HG03442 (cell line): ENCODE measurements around the gene IKZF2.

Source experiments
- ATAC-seq: cut with Tn5 transposase; IDR thresholded peaks from one replicate; pipeline ENCODE4 v1.9.1; 2021; ENCODE audit warnings: mild to moderate bottlenecking, moderate library complexity; ENCODE audit not compliant: unreplicated experiment

Gene IKZF2

DNA sequence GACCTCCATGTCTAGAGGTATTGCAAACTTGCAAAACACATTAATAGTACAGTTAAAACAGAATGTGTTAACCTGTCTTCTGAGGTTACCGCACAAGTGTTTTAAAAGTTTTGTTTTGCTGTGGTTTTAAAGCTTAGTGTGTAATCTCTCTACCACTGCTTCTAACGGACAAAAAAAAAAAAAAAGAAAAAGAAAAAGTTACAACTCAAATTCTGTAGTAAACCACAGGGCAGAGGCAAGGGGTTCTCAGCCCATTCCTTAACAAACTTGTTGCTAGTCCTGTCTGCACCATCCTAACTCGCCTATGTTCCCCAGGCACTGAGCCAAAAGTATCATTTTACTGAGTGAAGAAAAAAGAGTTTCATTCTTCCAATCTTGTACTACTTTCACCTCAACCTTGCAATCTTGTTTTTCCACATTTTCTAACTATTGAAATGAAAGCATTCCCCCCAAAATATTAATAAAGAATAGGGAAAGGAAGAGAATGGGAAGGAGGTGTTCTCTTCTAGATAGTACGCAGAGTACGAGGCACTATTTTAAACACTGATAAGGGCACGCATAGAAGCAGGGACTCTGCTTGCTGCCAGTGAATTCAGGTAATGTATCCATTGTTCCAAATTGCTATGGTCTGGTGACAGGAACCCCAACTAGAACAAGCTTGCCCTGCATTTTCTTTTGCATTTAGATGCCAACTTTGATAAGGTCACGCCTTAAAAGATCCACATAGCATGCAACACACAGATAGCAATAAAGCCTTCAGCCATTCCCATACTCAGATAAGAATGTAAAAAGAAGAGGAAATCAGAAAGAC, 47.1 kb downstream of the IKZF2 start:
- ATAC-seq, result no peak

DNA sequence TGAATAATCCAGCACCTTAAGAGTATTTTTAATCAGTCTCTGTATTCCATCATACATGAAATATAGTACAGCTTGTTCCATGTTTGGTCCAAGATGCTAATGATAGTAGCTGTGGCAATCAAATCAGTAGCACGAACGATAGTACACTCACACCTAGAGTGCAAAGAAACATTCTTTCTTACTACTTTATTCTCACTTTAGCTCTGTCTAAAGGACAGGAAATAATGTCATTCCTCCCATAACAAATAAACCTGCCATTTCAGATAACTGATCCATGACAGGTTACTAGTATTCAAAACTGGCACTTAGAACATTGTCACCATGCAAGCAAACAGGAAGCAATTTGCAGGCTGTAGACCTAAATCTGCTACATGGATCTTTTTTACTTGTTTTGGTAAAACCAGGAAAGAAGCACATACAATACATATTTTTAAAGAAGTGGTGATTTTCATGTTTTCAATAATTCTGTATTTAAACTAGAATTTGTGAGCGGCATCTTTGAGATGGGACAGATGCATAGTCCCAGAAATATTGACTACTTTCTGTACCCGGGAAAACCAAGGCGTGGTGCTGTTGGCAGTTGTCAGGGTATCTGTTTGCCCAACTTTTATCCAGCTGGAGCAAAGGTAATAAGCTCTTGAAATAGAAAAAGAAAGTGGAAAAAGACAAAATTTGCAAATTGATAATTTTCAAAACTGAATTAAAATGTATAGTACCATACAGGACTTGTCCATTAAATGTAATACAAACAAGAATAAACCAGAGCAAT, 49.5 kb downstream of the IKZF2 start:
- no peak for ATAC-seq

DNA sequence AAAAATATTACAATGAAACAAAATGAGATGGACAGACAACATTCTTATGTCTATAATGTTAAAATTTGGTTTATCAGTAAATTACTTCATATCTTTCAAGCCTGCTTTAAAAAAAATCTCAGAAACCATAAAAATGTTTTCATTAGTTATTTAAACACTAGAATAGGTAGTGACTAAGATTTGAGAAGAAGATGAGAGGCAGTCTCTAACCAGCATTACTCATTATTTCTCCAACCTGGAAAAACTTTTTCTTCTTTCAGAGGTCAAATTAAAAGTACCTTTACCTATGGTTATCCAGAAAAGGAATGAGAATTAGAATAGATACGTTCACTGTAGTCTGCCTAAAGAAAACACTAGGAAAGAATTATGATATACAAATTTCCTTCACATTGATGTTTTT, 50.3 kb downstream of the IKZF2 start:
- no peak for ATAC-seq

DNA sequence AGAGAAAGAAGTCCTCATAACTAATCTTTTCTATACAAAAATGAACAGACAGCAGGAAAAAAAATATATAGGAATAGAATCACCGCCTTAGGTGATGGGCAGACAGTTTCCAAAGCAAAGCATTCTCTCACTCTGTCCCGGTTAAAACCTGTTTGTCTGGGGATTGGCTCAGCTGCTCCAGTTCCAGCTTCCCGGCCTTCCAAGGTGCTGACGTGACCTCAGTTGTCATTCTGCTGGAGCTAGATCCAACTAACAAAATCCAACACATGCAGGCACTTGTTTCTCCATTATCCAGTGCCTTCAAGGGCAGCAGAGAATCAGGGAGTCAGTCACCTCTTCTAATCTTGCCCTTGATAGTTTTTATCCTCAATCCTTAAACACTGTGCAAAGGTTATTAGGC, 52.8 kb downstream of the IKZF2 start:
- ATAC-seq, result no peak

DNA sequence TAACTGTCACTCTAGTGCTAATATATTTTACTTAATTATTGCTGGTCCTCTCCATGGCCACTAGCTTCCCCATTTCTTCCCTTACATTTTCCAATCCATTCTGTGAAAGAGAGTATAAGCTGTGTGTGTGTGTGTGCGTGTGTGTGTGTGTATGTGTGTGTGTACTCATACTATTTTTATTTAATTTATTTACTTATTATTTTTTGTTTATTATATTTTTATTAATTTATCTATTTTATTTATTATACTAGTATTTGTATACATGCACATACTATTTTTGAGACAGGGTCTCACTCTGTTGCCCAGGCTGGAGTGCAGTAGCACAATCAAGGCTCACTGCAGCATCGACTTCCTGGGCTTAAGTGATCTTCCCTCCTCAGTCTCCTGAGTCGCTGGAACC, 59.6 kb downstream of the IKZF2 start:
- no peak for ATAC-seq

DNA sequence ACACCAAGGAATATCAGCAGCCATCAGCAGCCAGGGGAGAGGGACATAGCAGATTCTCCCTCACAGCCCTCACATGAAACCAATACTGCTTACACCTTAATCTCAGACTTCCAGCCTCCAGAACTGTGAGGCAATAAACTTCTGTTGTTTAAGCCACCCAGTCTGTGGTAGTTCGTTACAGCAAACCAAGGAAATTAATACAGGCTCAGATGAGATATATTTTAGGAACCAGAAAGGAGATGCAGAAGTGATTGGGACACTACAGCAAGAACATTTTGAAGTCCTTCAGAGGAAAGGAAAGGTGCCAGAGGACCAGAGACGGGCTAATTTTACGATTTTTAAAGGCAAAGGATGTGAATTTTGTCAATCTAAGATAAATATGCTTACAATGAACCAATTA, 60.6 kb downstream of the IKZF2 start:
- ATAC-seq, result no peak

DNA sequence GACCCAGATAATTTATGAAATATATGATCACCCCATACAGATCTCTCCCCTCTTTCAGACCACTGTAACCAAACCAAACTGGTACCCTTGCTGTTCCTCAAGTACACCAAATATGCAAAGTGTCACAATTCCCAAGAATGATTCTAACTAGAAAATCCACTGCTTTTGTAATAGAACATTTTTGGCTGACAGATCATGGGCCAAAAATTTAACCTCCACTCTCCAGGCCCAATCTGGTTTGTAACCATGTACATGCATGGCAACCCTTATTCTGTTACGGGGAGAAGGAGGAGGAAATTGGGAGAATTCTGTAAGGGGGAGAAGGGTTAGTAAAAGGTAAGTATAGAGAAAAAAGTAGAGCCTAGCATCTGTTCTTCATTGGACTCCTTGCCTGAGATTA, 62.0 kb downstream of the IKZF2 start:
- ATAC-seq, result no peak

DNA sequence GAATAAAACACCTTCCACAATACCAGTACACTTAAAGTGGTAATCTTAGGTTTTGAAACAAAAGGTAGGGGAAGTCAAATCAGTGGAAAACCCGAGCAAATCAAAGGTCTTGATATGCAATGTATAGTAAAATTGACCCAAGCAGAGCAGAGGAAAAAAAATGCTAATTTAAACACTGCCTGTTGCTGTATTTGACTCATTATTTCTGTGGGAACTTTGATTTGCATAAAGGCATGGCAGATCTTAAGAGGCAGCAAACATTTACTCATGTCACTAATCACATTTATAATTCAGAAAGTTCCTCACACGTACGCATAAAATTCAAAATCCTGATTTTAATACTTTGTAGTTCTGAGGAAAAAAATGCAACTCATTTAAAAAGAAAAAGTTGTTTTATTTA, 64.4 kb downstream of the IKZF2 start:
- ATAC-seq, result no peak

DNA sequence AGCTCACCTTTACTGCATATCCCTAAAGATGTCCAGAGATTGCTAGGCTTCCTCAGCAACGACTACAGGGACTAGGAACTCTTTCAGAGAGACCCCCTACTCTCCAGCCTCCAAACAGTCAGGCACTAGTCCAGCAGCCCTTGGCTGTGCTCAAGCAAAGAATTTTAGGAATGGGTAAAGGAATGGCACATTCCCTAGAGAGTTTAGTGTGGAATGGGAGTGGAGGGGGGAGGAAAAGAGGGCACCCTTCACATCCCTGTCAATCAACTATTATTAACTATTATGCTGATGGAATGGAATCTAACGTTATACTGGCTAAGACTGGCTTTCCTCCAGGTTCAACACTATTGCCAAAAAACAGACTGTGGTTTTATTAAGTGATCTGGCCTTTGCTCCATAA, 64.8 kb downstream of the IKZF2 start:
- no peak for ATAC-seq

DNA sequence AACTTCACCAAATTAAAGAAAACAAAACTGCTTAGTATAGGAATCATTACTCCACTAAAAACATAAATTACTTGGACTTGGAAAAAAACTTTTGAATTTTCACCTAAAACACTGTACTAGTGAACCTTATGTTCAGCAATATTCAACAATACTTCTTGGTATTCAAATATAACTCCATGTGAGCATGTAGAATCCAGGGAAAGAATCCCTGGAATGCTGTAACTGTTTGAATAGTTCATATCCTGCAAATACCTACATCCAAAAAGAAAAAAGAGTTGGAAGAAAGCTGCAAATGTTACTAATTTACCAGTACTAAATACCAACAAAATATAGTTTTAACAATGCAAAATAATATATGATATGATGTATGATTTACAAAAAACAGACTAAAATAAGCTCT, 65.4 kb downstream of the IKZF2 start:
- ATAC-seq, result no peak

DNA sequence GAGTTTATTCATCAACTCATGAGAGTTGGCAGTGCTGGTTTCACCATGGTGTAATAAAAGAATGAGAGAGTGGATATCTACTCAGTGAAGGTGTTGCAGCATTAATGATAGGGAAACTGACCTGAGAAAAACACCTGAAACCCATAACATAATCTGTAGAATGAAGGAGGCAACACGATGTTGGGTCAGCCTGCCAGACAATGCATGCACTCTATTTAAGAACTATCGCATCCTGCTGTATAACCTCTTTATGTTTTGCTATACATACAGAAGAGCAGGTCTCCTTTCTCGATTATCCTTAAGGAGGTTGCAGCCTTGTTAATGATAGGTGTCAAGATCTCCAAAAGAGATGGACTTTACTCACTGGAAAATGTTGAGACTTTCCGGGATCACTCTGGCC, 65.9 kb downstream of the IKZF2 start:
- no peak for ATAC-seq

DNA sequence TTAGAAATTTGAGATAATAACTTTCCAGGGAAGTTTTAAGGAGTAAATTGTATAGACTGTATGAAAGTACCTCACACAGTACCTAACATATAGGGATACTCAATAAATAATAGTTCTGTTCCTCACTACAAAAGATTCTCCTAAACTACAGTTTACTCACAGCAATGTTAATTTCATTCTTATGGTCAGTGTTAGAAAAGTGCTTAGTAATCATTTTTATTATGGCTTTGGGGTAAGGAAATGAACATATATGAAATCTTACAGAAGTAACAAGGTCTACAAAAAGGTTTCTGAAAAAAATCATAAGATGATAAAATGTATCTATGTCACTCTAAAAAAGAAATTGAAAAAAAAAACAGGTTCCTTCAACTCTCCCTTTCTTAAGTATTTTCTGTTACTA, 67.2 kb downstream of the IKZF2 start:
- ATAC-seq, result no peak

DNA sequence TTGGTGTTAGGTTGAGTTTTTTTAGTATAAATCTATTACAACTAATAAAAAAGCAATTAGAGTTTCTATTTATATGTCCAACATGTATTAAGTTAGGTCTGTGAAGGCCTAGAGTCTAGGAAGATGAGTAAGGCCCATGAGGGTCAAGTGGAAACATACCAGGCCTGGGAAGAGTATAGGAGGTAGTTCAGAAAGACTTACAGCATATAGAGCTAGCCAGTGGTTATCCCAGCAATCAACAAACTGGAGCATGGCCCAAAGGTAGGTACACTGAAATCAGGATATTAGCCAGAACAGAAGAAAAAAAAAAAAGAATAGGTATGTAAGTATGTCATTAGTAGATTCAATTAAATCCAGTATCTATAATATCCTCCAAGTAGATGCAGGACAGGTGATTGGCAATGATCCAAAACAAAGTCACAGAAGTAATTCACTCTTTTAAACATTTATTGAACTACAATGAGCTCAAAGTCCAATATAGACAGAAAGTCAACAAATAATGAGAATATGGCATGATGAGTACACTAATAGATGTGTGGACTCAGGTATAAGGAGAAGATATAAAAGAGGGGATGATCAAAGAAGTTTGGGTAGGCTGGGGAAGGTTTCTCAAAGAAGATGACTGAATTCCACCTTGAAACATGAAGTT, 70.3 kb downstream of the IKZF2 start:
- ATAC-seq, result no peak

DNA sequence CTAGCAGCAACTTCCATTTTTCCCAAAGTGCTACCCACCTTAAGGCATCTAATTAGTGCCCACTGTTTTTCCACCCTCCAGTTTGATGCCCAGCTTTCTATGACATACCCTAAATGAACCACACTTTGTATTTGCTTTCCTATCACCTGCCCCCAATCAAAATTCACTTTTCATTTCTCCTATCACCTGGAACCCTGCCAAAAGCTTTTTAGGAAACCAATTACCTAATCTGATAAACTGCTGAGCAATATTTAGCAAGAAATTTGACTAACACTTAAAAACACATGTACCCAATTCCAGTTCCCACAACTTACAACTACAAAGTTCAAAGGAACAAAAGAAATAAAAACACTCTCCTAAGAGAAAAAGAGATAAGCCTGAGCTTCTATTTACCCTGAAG, 71.7 kb downstream of the IKZF2 start:
- no peak for ATAC-seq

DNA sequence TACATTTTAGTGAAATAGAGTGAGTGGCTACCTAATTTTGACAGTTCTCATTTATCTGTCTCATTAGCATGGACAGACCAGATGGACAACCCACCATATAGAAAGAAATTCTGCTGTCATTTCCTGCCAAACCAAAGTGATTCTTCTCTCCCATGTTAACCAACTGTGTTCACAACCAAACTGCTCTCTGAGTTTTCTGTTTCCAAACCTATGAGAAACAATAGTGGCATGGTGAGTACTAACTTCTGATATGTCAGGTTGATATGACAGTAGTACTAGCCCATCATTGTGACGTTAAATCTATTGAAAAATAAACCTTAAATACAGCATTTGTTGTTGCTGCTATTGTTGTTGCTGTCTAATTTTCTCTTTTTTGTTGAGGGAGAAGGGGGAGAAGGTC, 72.7 kb downstream of the IKZF2 start:
- ATAC-seq, result no peak

DNA sequence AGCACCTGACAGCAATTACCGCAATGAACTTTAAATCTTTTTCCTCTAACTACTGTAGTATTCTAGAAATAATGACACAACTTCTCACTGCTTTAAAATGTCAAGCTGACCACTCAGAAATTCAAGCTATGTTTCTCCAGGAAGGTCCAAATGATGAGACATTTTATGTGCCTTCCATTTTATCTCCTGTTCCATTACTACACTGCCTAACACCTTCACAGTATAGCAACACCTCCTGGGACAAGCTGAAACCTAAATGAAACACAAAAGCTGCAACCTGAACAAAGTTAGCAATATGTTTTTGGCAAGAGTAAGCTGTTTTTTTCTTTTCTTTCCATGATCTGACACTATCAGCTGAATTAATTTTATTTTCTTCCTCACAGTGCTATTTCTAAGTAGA, 81.9 kb downstream of the IKZF2 start:
- no peak for ATAC-seq

DNA sequence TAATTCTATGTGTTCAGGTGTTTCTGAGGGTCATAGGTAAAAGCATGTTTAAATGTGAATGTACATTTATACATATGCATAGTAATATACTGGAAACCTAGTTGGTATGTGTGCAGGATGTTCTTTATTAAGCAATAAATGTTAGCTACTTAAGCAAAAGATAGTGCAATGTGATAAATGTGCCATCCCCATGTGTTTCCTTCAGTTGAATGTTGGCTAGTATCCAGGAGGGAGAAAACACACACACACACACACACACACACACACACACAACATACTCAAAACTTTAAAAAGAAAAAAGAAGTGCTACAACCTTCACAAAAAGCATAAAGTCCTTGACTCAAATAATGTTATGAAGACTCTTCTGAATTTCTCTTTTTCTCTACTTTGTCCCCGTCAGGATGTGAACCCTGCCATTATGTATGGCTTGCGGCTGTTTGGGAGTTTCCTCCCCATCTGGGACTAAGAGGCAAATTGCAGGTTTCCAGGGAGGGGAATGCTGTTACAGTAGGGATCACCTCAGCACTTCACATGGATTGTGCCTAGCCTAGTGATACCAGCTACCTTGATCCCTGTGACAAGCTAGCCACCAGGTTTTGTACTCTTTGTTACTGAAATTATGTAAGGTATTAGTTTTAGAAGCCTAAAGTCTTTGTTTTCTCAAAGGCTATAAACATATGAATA, 82.6 kb downstream of the IKZF2 start:
- ATAC-seq, result no peak

DNA sequence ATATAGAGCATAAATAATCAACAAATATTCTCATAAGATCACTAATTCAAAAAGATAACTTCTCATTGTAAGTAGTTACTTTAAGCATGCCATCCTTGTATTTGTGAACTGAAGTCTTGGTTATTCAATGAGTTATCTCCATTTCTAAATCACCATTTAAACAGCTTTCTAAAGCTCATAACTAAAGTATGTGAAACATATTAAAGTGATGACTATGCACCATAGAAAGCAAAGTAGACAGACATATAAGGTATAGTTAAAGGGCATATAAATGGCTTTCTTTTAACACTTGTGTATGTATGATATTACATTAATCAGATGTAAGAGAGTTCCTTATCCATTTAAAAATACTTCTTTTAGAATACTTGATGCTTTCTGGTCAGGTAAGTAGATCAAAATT, 83.5 kb downstream of the IKZF2 start:
- ATAC-seq, result no peak

DNA sequence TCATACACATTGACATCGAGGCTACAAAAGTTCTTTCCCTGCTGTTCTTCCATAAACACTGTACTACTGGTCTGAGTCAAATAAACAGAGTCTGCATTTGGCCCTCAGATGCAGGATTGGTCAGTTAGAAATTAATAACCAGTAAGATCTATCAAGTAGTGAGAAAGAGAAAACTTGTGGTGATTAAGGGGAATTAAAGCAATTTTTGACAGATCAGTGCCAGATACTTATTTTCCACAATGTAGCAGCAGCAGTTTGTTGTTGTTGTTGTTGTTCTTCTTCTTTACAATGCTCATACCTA, 85.0 kb downstream of the IKZF2 start:
- ATAC-seq, result no peak

DNA sequence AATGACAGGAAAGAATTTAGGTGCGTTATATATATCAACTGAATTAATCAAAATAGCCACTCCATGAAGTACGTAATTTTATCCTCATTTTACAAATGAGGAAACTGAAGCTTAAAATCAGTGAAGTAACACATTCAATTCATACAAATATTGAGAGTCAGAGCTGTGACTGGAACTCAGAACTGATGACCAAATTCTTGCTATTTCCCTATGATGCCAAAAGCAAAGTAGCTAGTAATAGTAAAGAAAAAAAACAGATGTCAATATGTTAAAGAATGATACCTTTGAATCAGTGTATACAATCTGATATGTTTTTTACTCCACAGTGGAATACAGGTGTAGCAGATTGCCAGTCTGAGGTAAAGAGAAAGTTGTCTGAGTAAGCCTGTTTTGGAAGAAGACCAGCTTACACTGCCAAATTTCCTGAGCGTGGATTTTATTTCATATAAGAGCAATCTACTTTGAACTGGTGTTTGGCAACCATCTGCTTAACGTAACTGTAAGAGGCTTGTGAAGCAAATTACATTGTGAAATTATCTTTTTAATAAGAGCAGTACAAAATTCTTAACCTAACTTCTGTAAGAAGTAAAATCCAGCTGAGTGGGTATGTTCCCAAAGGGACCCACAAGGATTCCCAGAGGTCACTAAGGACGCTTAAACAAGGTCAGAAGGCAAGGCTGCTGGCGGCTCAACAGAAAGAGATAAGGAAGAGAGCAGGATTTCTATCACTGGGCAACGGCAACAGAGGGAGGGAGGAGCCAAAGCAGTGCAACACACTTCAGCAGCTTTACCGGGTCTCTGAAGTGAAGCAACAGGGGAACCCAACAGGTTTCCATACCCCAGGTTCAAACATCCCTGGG, 85.6 kb downstream of the IKZF2 start:
- ATAC-seq, result peak; percentile 75

DNA sequence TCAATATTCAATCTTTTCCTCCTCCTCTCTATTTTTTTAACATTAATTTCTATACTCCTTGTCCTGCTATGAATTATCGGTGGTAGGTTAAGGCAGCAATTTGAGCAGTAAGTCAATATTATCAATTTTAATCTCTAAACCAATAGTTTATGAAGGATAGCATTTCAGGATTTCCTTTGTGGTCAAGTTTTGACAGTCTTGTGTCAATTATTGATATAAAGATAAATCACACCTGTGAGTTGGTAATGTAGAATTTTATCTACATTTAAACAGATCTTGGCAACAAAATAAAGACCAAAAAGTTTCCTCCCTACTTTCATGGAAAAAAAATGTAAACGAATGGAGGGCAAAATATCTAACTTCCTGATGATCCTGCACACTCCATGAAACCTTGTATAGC, 87.3 kb downstream of the IKZF2 start:
- ATAC-seq, result no peak
